Skin epidermis (tissue), 12 donors: ENCODE data around the gene NUP88.
"Not testable (repeated sequence)": the region's sequence is repeated elsewhere in the genome, so short reads cannot be mapped to it uniquely, and the experiment has no call there.

Source experiments
- H3K27ac ChIP-seq, 21 experiments: fragments of 200-600 bp; sonication (generic) in 11 of 21; one replicate each; pipeline ENCODE4 v1.5.0; 2020; ENCODE audit warnings: mild to moderate bottlenecking in 3 of 21, inconsistent platforms in 2 of 21, moderate library complexity in 2 of 21
- H3K4me3 ChIP-seq, 7 experiments: fragments of 200-600 bp; sonication (generic) in 2 of 7; one replicate each; pipeline ENCODE4 v1.5.0; 2020; ENCODE audit warnings: inconsistent platforms in 2 of 7, mild to moderate bottlenecking in 2 of 7, moderate library complexity in 1 of 7

Gene NUP88

GRCh38 chr17:5419356-5419958 is at the start of gene NUP88:
TSS of gene NUP88 (minus strand) at chr17:5419662. CDS start at chr17:5419650, 12 bp downstream.
- Histone ChIP-seq H3K27ac (peak within 1 kb of the TSS; percentile 46 to 93 (median 86)), H3K4me3 (peak within 1 kb of the TSS; percentile 53 to 98 (median 84))

- Histone ChIP-seq H3K27ac (peak overlapping the region in 19 of 21 experiments; percentile 53 to 88 (median 80)), H3K4me3 (peak overlapping the region; percentile 81 to 98 (median 95))
These were observed 48.6 kb upstream of the NUP88 start for GRCh38 chr17:5468075-5468473.

GRCh38 chr17:5467416-5467815 is 48.0 kb upstream of the NUP88 start:
- Histone ChIP-seq H3K27ac (peak overlapping the region in 3 of 21 experiments; percentile 78 to 81 (median 80)), H3K4me3 (peak overlapping the region; percentile 81 to 98 (median 95))

GRCh38 chr17:5466295-5466694 is 46.8 kb upstream of the NUP88 start:
- H3K4me3 ChIP-seq: no peak overlapping the region
- H3K27ac ChIP-seq: no peak overlapping the region

- Histone ChIP-seq H3K27ac (no peak overlapping the region), H3K4me3 (no peak overlapping the region)
These were observed 45.5 kb upstream of the NUP88 start for GRCh38 chr17:5464717-5465507.

GRCh38 chr17:5446786-5447185 is 27.3 kb upstream of the NUP88 start:
- no peak overlapping the region for H3K27ac ChIP-seq
- H3K4me3 ChIP-seq: no peak overlapping the region

- no peak overlapping the region for H3K4me3 ChIP-seq
These were observed 24.7 kb upstream of the NUP88 start for GRCh38 chr17:5444209-5444608.

GRCh38 chr17:5443728-5444127 is 24.3 kb upstream of the NUP88 start:
- Histone ChIP-seq H3K27ac (no peak overlapping the region), H3K4me3 (no peak overlapping the region)

More at GRCh38 chr17:5444209-5444608, 24.7 kb upstream of the NUP88 start:
- H3K27ac ChIP-seq: no peak overlapping the region

- H3K27ac ChIP-seq: peak overlapping the region in 20 of 21 experiments; percentile 47 to 91 (median 82)
These were observed 19.9 kb upstream of the NUP88 start for GRCh38 chr17:5439446-5439764.

GRCh38 chr17:5438716-5439445 is 19.4 kb upstream of the NUP88 start, which contains the start of gene C1QBP:
TSS of gene C1QBP (minus strand) at chr17:5439155. CDS start at chr17:5439073, 82 bp downstream.
- H3K4me3 ChIP-seq: peak within 1 kb of the TSS; percentile 51 to 98 (median 75)
- peak within 1 kb of the TSS; percentile 37 to 91 (median 81) for H3K27ac ChIP-seq

More at GRCh38 chr17:5439446-5439764, 19.9 kb upstream of the NUP88 start:
- peak overlapping the region in 6 of 7 experiments; percentile 51 to 98 (median 70) for H3K4me3 ChIP-seq

- H3K27ac ChIP-seq: peak overlapping the region in 13 of 21 experiments; percentile 17 to 88 (median 83)
- H3K4me3 ChIP-seq: peak overlapping the region; percentile 51 to 98 (median 75)
These were observed 18.4 kb upstream of the NUP88 start for GRCh38 chr17:5437721-5438317.

- not testable (repeated sequence) for H3K4me3 ChIP-seq, H3K27ac ChIP-seq
These were observed 16.4 kb upstream of the NUP88 start for GRCh38 chr17:5435781-5436315.

- Histone ChIP-seq H3K4me3 (no peak overlapping the region), H3K27ac (peak overlapping the region in 1 of 21 experiments; percentile 30)
These were observed 15.5 kb upstream of the NUP88 start for GRCh38 chr17:5434984-5435383.

- no peak overlapping the region for H3K4me3 ChIP-seq
- peak overlapping the region in 2 of 21 experiments; percentile 1 to 29 for H3K27ac ChIP-seq
These were observed 12.6 kb upstream of the NUP88 start for GRCh38 chr17:5431949-5432556.

GRCh38 chr17:5431234-5431633 is 11.8 kb upstream of the NUP88 start:
- H3K4me3 ChIP-seq: not testable (repeated sequence)
- peak overlapping the region in 1 of 21 experiments; percentile 8 for H3K27ac ChIP-seq

- H3K27ac ChIP-seq: peak overlapping the region in 1 of 21 experiments; percentile 9
- no peak overlapping the region for H3K4me3 ChIP-seq
These were observed 11.0 kb upstream of the NUP88 start for GRCh38 chr17:5430413-5430999.

- Histone ChIP-seq H3K4me3 (no peak overlapping the region), H3K27ac (peak overlapping the region in 1 of 21 experiments; percentile 14)
These were observed 9.9 kb upstream of the NUP88 start for GRCh38 chr17:5429191-5429887.

- Histone ChIP-seq H3K4me3 (no peak overlapping the region), H3K27ac (no peak overlapping the region)
These were observed 6.4 kb upstream of the NUP88 start for GRCh38 chr17:5425826-5426225.
